Muscle layer of duodenum (tissue), 2 donors: Measurements from ENCODE around the gene FLOT1.

Experiments used
- H3K27ac ChIP-seq: one replicate; pipeline ENCODE4 v1.7.0; 2013; ENCODE audit warnings: mild to moderate bottlenecking, low read length
- H3K27me3 ChIP-seq: one replicate; pipeline ENCODE4 v1.7.0; 2013; ENCODE audit warnings: low read depth, mild to moderate bottlenecking, control low read depth, low read length
- H3K36me3 ChIP-seq, 2 donors: one replicate each; pipeline ENCODE4 v1.7.0; 2013; ENCODE audit warnings: low read length in 2 of 2, control low read depth in 1 of 2, mild to moderate bottlenecking in 1 of 2; ENCODE audit not compliant: insufficient read depth in 2 of 2, control insufficient read depth in 1 of 2
- H3K4me1 ChIP-seq, 2 donors: one replicate each; pipeline ENCODE4 v1.7.0; 2013; ENCODE audit warnings: low read length in 2 of 2, mild to moderate bottlenecking in 2 of 2, control low read depth in 1 of 2, moderate library complexity in 1 of 2; ENCODE audit not compliant: insufficient read depth in 2 of 2, control insufficient read depth in 1 of 2
- H3K4me3 ChIP-seq, 2 donors: one replicate each; pipeline ENCODE4 v1.7.0; 2013; ENCODE audit warnings: low read length in 2 of 2, low read depth in 1 of 2, mild to moderate bottlenecking in 1 of 2
- H3K9me3 ChIP-seq, 2 donors: one replicate each; pipeline ENCODE4 v1.7.0; 2013; ENCODE audit warnings: low read length in 2 of 2, control low read depth in 1 of 2, mild to moderate bottlenecking in 1 of 2; ENCODE audit not compliant: control insufficient read depth in 1 of 2
- donor health status: healthy.

Gene FLOT1

GRCh38 chr6:30703821-30704220, 38.7 kb downstream of the FLOT1 start:
- no peak overlapping the region for H3K4me3 ChIP-seq
- H3K36me3 ChIP-seq, result peaks cover 20 to 43% of the 10 kb centered on the region in 2 donors
- no peaks in the 10 kb centered on the region for H3K9me3 ChIP-seq
- H3K27ac ChIP-seq, result no peak overlapping the region
- no peaks in the 10 kb centered on the region for H3K27me3 ChIP-seq
- no peaks in the 10 kb centered on the region for H3K4me1 ChIP-seq

GRCh38 chr6:30703011-30703410, 39.5 kb downstream of the FLOT1 start:
- H3K4me1 ChIP-seq, result no peaks in the 10 kb centered on the region
- no peak overlapping the region for H3K4me3 ChIP-seq
- peaks cover 17 to 40% of the 10 kb centered on the region in 2 donors for H3K36me3 ChIP-seq
- H3K27me3 ChIP-seq, result no peaks in the 10 kb centered on the region
- H3K9me3 ChIP-seq, result no peaks in the 10 kb centered on the region
- no peak overlapping the region for H3K27ac ChIP-seq

- Histone ChIP-seq H3K9me3 (no peaks in the 10 kb centered on the region), H3K27me3 (no peaks in the 10 kb centered on the region), H3K4me1 (no peaks in the 10 kb centered on the region), H3K27ac (no peak overlapping the region), H3K36me3 (peaks cover 11 to 25% of the 10 kb centered on the region in 2 donors), H3K4me3 (no peak overlapping the region)
These were observed 42.1 kb downstream of the FLOT1 start for GRCh38 chr6:30700340-30700739.

- Histone ChIP-seq H3K9me3 (no peaks in the 10 kb centered on the region), H3K27ac (no peak overlapping the region), H3K36me3 (peaks cover 0 to 4% of the 10 kb centered on the region in 2 donors), H3K4me3 (no peak overlapping the region), H3K4me1 (no peaks in the 10 kb centered on the region), H3K27me3 (no peaks in the 10 kb centered on the region)
These were observed 46.1 kb downstream of the FLOT1 start for GRCh38 chr6:30696432-30696831.

GRCh38 chr6:30691208-30691847, 51.2 kb downstream of the FLOT1 start:
- peak overlapping the region; percentile 68 for H3K27ac ChIP-seq
- H3K9me3 ChIP-seq, result no peaks in the 10 kb centered on the region
- H3K36me3 ChIP-seq, result peaks cover 0 to 4% of the 10 kb centered on the region in 2 donors
- H3K4me3 ChIP-seq, result peak overlapping the region; percentile 74 to 91
- no peaks in the 10 kb centered on the region for H3K27me3 ChIP-seq
- peaks cover 24 to 25% of the 10 kb centered on the region in 2 donors for H3K4me1 ChIP-seq

- Histone ChIP-seq H3K4me3 (peak within 1 kb of the TSS; percentile 74 to 91), H3K27ac (peak within 1 kb of the TSS; percentile 68), H3K27me3 (no peaks in the 10 kb centered on the region), H3K9me3 (no peaks in the 10 kb centered on the region), H3K36me3 (peaks cover 0 to 6% of the 10 kb centered on the region in 2 donors), H3K4me1 (peaks cover 24 to 25% of the 10 kb centered on the region in 2 donors)
These were observed 51.9 kb downstream of the FLOT1 start, which contains the start of gene NRM for GRCh38 chr6:30690403-30691207. Gene NRM, minus strand, starts transcription at chr6:30690984. Its CDS starts 10 bp downstream, at chr6:30690974.

- Histone ChIP-seq H3K4me3 (peak overlapping the region; percentile 74 to 91), H3K4me1 (peaks cover 24 to 25% of the 10 kb centered on the region in 2 donors), H3K9me3 (no peaks in the 10 kb centered on the region), H3K27ac (peak overlapping the region; percentile 68), H3K36me3 (peaks cover 0 to 6% of the 10 kb centered on the region in 2 donors), H3K27me3 (no peaks in the 10 kb centered on the region)
These were observed 52.5 kb downstream of the FLOT1 start for GRCh38 chr6:30689985-30690384.

- Histone ChIP-seq H3K4me3 (no peak overlapping the region), H3K9me3 (no peaks in the 10 kb centered on the region), H3K27me3 (no peaks in the 10 kb centered on the region), H3K4me1 (peaks cover 24 to 25% of the 10 kb centered on the region in 2 donors), H3K27ac (peak overlapping the region; percentile 97), H3K36me3 (peaks cover 0 to 6% of the 10 kb centered on the region in 2 donors)
These were observed 53.2 kb downstream of the FLOT1 start for GRCh38 chr6:30689022-30689865.

GRCh38 chr6:30688569-30688968, 53.9 kb downstream of the FLOT1 start:
- H3K36me3 ChIP-seq, result peaks cover 0 to 6% of the 10 kb centered on the region in 2 donors
- no peaks in the 10 kb centered on the region for H3K27me3 ChIP-seq
- H3K9me3 ChIP-seq, result no peaks in the 10 kb centered on the region
- H3K4me3 ChIP-seq, result peak overlapping the region; percentile 64 to 97
- peak overlapping the region; percentile 97 for H3K27ac ChIP-seq
- peaks cover 24 to 28% of the 10 kb centered on the region in 2 donors for H3K4me1 ChIP-seq

- H3K27me3 ChIP-seq, result no peaks in the 10 kb centered on the region
- peaks cover 0 to 6% of the 10 kb centered on the region in 2 donors for H3K36me3 ChIP-seq
- H3K4me1 ChIP-seq, result peaks cover 24 to 36% of the 10 kb centered on the region in 2 donors
- peak overlapping the region; percentile 97 for H3K27ac ChIP-seq
- peak overlapping the region; percentile 64 to 97 for H3K4me3 ChIP-seq
- no peaks in the 10 kb centered on the region for H3K9me3 ChIP-seq
These were observed 54.6 kb downstream of the FLOT1 start for GRCh38 chr6:30687659-30688431.
